Activated B cell treated with CpG ODN at 0.5 μM for 24 hours (primary cell): ENCODE results near the gene RAB17. TPM values are rescaled to one million over a fixed set of nuclear protein-coding genes. Genes with fewer than 3 reads are reported as not detected.

Experiments
- ATAC-seq: fragments of 200-7000 bp; cut with Tn5 transposase; one replicate; pipeline ENCODE4 v1.10.0; 2021; ENCODE audit warnings: low read depth, mild to moderate bottlenecking, moderate library complexity
- CTCF ChIA-PET: fragments of 350-600 bp; sonication (Branson Sonifier 250); formaldehyde crosslinking; loops from one replicate; lab custom pipeline; 2021; ENCODE audit warnings: antibody characterized with exemption; lab: Charles Lee
- POLR2A ChIA-PET: fragments of 350-600 bp; sonication (Branson Sonifier 250); formaldehyde crosslinking; loops from one replicate; lab custom pipeline; 2021; ENCODE audit warnings: antibody characterized with exemption; lab: Charles Lee
- DNase-seq: peaks from one replicate; pipeline ENCODE4 v3.0.0; 2022
- H3K27ac Mint-ChIP-seq: one replicate; pipeline ENCODE4 v1.8.0; 2020; ENCODE audit warnings: mixed read lengths
- H3K27me3 Mint-ChIP-seq: one replicate; pipeline ENCODE4 v1.8.0; 2021; ENCODE audit warnings: mixed read lengths
- H3K36me3 Mint-ChIP-seq: one replicate; pipeline ENCODE4 v1.8.0; 2021; ENCODE audit warnings: low read depth, mixed read lengths
- H3K4me1 Mint-ChIP-seq: one replicate; pipeline ENCODE4 v1.8.0; 2021; ENCODE audit warnings: mixed read lengths
- H3K4me3 Mint-ChIP-seq: one replicate; pipeline ENCODE4 v1.8.0; 2020; ENCODE audit warnings: mild to moderate bottlenecking, mixed read lengths
- H3K9me3 Mint-ChIP-seq: one replicate; pipeline ENCODE4 v1.8.0; 2020; ENCODE audit warnings: mixed read lengths
- intact Hi-C: fragments of 100-400 bp; cut with micrococcal nuclease; formaldehyde crosslinking; loops from one replicate; pipeline ENCODE4 v1.15.1; 2024
- total RNA-seq: library from RNA; stranded (reverse); gene quantifications from 2 replicates; pipeline ENCODE4 v1.2.3, GENCODE V29; 2022
- TF ChIP-seq, protein P1 (sequence below): fragments of 200-600 bp; IDR thresholded peaks from one replicate; pipeline ENCODE4 v1.8.0; 2022; ENCODE audit warnings: antibody characterized with exemption, mild to moderate bottlenecking

RAB17 gene
- total RNA-seq, 1 donor from 2014 or later, result not detected

- ChIA-PET CTCF (no interaction called here), POLR2A (no interaction called here)
- H3K4me1 Mint-ChIP-seq, result no peaks in the 10 kb centered on the region
- H3K27me3 Mint-ChIP-seq, result peaks cover 15% of the 10 kb centered on the region
- no peak for ATAC-seq
- H3K4me3 Mint-ChIP-seq, result no peak overlapping the region
- TF ChIP-seq, protein P1, sequence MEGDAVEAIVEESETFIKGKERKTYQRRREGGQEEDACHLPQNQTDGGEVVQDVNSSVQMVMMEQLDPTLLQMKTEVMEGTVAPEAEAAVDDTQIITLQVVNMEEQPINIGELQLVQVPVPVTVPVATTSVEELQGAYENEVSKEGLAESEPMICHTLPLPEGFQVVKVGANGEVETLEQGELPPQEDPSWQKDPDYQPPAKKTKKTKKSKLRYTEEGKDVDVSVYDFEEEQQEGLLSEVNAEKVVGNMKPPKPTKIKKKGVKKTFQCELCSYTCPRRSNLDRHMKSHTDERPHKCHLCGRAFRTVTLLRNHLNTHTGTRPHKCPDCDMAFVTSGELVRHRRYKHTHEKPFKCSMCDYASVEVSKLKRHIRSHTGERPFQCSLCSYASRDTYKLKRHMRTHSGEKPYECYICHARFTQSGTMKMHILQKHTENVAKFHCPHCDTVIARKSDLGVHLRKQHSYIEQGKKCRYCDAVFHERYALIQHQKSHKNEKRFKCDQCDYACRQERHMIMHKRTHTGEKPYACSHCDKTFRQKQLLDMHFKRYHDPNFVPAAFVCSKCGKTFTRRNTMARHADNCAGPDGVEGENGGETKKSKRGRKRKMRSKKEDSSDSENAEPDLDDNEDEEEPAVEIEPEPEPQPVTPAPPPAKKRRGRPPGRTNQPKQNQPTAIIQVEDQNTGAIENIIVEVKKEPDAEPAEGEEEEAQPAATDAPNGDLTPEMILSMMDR, result no peak
- DNase-seq, result no peak
- H3K27ac Mint-ChIP-seq, result no peak overlapping the region
- peaks cover 14% of the 10 kb centered on the region for H3K9me3 Mint-ChIP-seq
- intact Hi-C loops, result no loop called here
- no peaks in the 10 kb centered on the region for H3K36me3 Mint-ChIP-seq
Observed at GRCh38 chr2:237556773-237557632, 33.5 kb downstream of the RAB17 start.

DNA sequence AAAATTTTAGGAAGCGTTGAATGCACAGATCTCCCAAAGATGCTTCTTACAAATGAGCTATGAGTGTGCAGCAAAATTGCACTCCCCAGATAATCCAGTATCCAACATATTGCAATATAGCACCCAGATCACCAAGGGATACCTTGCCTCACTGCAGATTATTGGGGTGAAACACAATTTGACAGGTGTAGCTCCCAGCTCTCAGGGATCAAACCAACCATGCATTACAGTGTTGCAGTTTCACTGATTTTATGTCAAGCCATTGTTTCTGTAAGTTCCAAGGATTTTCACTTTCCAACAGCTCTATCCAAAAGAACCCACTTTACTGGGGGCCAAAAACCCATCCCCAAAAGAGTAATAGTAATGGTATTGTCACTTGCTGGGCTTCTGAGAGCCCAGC, 35.0 kb downstream of the RAB17 start:
- Mint-ChIP-seq H3K36me3 (no peaks in the 10 kb centered on the region), H3K27ac (no peak overlapping the region), H3K27me3 (peaks cover 15% of the 10 kb centered on the region), H3K4me1 (no peaks in the 10 kb centered on the region), H3K9me3 (peaks cover 14% of the 10 kb centered on the region), H3K4me3 (no peak overlapping the region)
- ChIA-PET POLR2A (no interaction called here), CTCF (interaction anchor here (0.7 kb wide), 1 partner anchor 16 kb away, joined by 3 read pairs; no protein-coding TSS in a partner anchor)
- TF ChIP-seq, protein P1, result no peak
- intact Hi-C loops, result no loop called here
- DNase-seq, result no peak
- no peak for ATAC-seq

GRCh38 chr2:237553948-237554347, 36.6 kb downstream of the RAB17 start:
- Mint-ChIP-seq H3K27me3 (peaks cover 11% of the 10 kb centered on the region), H3K4me3 (no peak overlapping the region), H3K27ac (no peak overlapping the region), H3K36me3 (no peaks in the 10 kb centered on the region), H3K9me3 (peaks cover 14% of the 10 kb centered on the region), H3K4me1 (no peaks in the 10 kb centered on the region)
- TF ChIP-seq, protein P1, result no peak
- ATAC-seq (no peak), DNase-seq (no peak)
- POLR2A ChIA-PET, result no interaction called here
- CTCF ChIA-PET, result no interaction called here
- intact Hi-C loops, result no loop called here

- peaks cover 11% of the 10 kb centered on the region for H3K27me3 Mint-ChIP-seq
Observed at GRCh38 chr2:237552908-237553307, 37.6 kb downstream of the RAB17 start.

GRCh38 chr2:237551071-237551574, 39.4 kb downstream of the RAB17 start:
- H3K27ac Mint-ChIP-seq, result no peak overlapping the region
- TF ChIP-seq, protein P1, result no peak
- no peak overlapping the region for H3K4me3 Mint-ChIP-seq
- H3K9me3 Mint-ChIP-seq, result peaks cover 11% of the 10 kb centered on the region
- no peaks in the 10 kb centered on the region for H3K4me1 Mint-ChIP-seq
- ATAC-seq (no peak), DNase-seq (no peak)
- H3K36me3 Mint-ChIP-seq, result no peaks in the 10 kb centered on the region
- POLR2A ChIA-PET, result no interaction called here
- peaks cover 6% of the 10 kb centered on the region for H3K27me3 Mint-ChIP-seq
- intact Hi-C loops, result no loop called here
- CTCF ChIA-PET, result interaction anchor here (1.7 kb wide), 1 partner anchor 21 kb away, joined by 3 read pairs; no protein-coding TSS in a partner anchor

More at GRCh38 chr2:237552908-237553307, 37.6 kb downstream of the RAB17 start:
- no peak for DNase-seq
- ChIA-PET POLR2A (no interaction called here), CTCF (interaction anchor here (1.7 kb wide), 1 partner anchor 20 kb away, joined by 3 read pairs; no protein-coding TSS in a partner anchor)
- Mint-ChIP-seq H3K36me3 (no peaks in the 10 kb centered on the region), H3K9me3 (peaks cover 14% of the 10 kb centered on the region), H3K4me1 (no peaks in the 10 kb centered on the region), H3K4me3 (no peak overlapping the region), H3K27ac (no peak overlapping the region)
- no peak for ATAC-seq
- TF ChIP-seq, protein P1, result no peak
- intact Hi-C loops, result no loop called here
